HepG2 (cell line): ENCODE data around the gene IPO13. TPM values are rescaled to one million over a fixed set of nuclear protein-coding genes. Genes with fewer than 3 reads are reported as not detected.

ENCODE experiments used
- ATRX ChIP-seq: sonication (generic); formaldehyde crosslinking; IDR thresholded peaks from 2 replicates; pipeline ENCODE4 v1.4.0; 2020; ENCODE audit warnings: missing genetic modification reagents, borderline replicate concordance
- MAX ChIP-seq: IDR thresholded peaks from 2 replicates; pipeline ENCODE4 v1.6.1; 2012; ENCODE audit warnings: inconsistent platforms
- NCOA1 ChIP-seq: sonication (generic); formaldehyde crosslinking; IDR thresholded peaks from 2 replicates; pipeline ENCODE4 v1.9.0; 2021; ENCODE audit warnings: missing genetic modification reagents
- RCOR2 ChIP-seq: IDR thresholded peaks from 2 replicates; pipeline ENCODE4 v1.6.1; 2016; ENCODE audit warnings: missing biosample characterization, missing genetic modification reagents
- RERE ChIP-seq: IDR thresholded peaks from 2 replicates; pipeline ENCODE4 v1.6.1; 2016; ENCODE audit warnings: low read depth, missing genetic modification reagents, missing compliant biosample characterization
- ZBTB2 ChIP-seq: sonication (generic); formaldehyde crosslinking; IDR thresholded peaks from 2 replicates; pipeline ENCODE4 v1.8.0; 2022; ENCODE audit warnings: low read depth, missing genetic modification reagents
- ZBTB7B ChIP-seq: sonication (generic); formaldehyde crosslinking; IDR thresholded peaks from 2 replicates; pipeline ENCODE4 v1.4.0; 2020; ENCODE audit warnings: missing genetic modification reagents
- ZFP41 ChIP-seq: sonication (generic); formaldehyde crosslinking; IDR thresholded peaks from 2 replicates; pipeline ENCODE4 v1.4.0; 2020; ENCODE audit warnings: mild to moderate bottlenecking, missing genetic modification reagents, borderline replicate concordance
- ZIK1 ChIP-seq: sonication (generic); formaldehyde crosslinking; IDR thresholded peaks from 2 replicates; pipeline ENCODE4 v1.5.0; 2020; ENCODE audit warnings: mild to moderate bottlenecking, low read depth, missing genetic modification reagents, borderline replicate concordance
- ZNF124 ChIP-seq: sonication (generic); formaldehyde crosslinking; IDR thresholded peaks from 2 replicates; pipeline ENCODE4 v1.4.0; 2020; ENCODE audit warnings: missing genetic modification reagents
- ZNF33A ChIP-seq: sonication (generic); formaldehyde crosslinking; IDR thresholded peaks from 2 replicates; pipeline ENCODE4 v1.5.1; 2020; ENCODE audit warnings: missing genetic modification reagents, mild to moderate bottlenecking, moderate library complexity, borderline replicate concordance
- ZNF484 ChIP-seq: sonication (generic); formaldehyde crosslinking; IDR thresholded peaks from 2 replicates; pipeline ENCODE4 v1.5.1; 2020; ENCODE audit warnings: mild to moderate bottlenecking, low read depth, missing genetic modification reagents, borderline replicate concordance
- ZNF615 ChIP-seq: sonication (generic); formaldehyde crosslinking; IDR thresholded peaks from 2 replicates; pipeline ENCODE4 v1.5.0; 2020; ENCODE audit warnings: mild to moderate bottlenecking, missing genetic modification reagents, borderline replicate concordance
- ZNF747 ChIP-seq: sonication (generic); formaldehyde crosslinking; IDR thresholded peaks from 2 replicates; pipeline ENCODE4 v1.8.1; 2023; ENCODE audit warnings: missing genetic modification reagents, mild to moderate bottlenecking, borderline replicate concordance
- ZSCAN31 ChIP-seq: sonication (generic); formaldehyde crosslinking; IDR thresholded peaks from 2 replicates; pipeline ENCODE4 v1.5.0; 2020; ENCODE audit warnings: low read depth, mild to moderate bottlenecking, missing genetic modification reagents
- ZZZ3 ChIP-seq: sonication (generic); formaldehyde crosslinking; IDR thresholded peaks from 2 replicates; pipeline ENCODE4 v1.4.0; 2020; ENCODE audit warnings: missing genetic modification reagents, mild to moderate bottlenecking, borderline replicate concordance
- polyA plus RNA-seq, 8 experiments: library from polyadenylated mRNA; depleted of rRNA in 3 of 8; stranded (reverse) in 7 of 8; unstranded in 1 of 8; fragments of >200 nt; fragmentation: Illumina TruSeq in 4 of 8; extraction: Trizol in 4 of 8; gene quantifications; 2 replicates each; pipeline versions ENCODE4 v1.2.1 to v1.2.3, GENCODE V29; 2011 to 2016; ENCODE audit warnings: low read depth in 4 of 8, missing spikeins in 1 of 8, mixed read lengths in 1 of 8; ENCODE audit not compliant: insufficient read depth in 1 of 8
- total RNA-seq, 5 experiments: library from RNA; depleted of rRNA; stranded (reverse); fragments of >200 nt; fragmentation: Illumina TruSeq; extraction: Trizol; gene quantifications; 2 replicates each; pipeline ENCODE4 v1.2.3, GENCODE V29; 2016; ENCODE audit warnings: low read depth in 1 of 5
- TF ChIP-seq, protein P1 (sequence below): sonication (generic); formaldehyde crosslinking; IDR thresholded peaks from 2 replicates; pipeline ENCODE4 v1.5.0; 2020; ENCODE audit warnings: missing genetic modification reagents, mild to moderate bottlenecking, borderline replicate concordance
- TF ChIP-seq, protein P2 (sequence below): fragments of 450-650 bp; IDR thresholded peaks from 2 replicates; pipeline ENCODE4 v1.6.1; 2017; ENCODE audit warnings: mild to moderate bottlenecking

IPO13 gene
- total and polyA plus RNA-seq, 2 of the 13 experiments (the other 11 are each of a cell fraction or from before 2014, with no cell fraction given) = 12.9 to 15.6 TPM

DNA sequence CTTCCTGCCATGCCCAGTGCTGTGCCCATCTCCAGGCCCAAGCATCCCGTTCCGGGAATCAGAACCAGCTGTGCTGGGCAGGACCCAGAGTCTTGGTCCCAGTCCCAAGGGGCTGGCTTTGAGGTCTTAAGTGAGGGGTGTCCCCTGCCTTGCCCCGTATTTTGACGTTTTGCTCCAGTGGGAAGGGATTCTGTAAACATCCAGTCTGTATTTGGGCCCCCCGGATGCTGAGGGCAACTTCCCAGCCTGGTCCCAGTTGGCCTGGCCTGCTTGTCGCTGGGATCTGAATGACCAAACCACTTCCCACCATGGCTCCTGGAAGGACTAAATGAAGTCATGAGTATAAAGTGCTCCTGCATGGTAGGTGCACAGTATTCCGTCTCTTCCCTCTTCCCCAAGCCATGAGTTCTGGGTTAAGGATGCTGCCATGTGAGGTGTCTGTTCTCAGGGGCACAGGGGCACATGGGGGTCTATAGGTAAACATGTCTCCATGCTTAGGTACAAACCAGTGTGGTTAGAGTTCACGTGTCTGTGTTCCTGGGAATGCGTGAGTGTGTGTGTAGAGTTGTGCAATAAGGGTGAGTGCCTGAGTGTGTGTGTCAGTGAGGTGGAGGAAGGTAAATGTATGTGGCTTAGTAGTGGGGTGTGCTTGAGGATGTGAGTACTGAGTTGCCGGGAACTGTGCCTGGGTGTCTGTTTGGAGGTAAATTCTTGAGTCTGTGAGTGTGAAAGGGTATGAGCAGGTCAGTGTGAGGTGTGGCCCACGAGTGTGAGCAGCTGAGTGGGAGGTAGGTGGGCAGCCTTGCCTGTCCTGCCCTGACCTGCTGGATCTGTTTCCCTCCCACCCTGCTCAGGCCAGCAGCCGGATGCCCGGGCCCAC lies 33.7 kb downstream of the IPO13 start (continued):
- no peak for TF ChIP-seq RERE
- TF ChIP-seq ATRX (CRISPR knock-in tag) = no peak
- TF ChIP-seq ZNF484 (CRISPR knock-in tag) = no peak
- no peak for TF ChIP-seq ZBTB7B (CRISPR knock-in tag)
- TF ChIP-seq MAX = peak; percentile 48; the same call in 1 of the 2 replicates
- TF ChIP-seq, protein P1, sequence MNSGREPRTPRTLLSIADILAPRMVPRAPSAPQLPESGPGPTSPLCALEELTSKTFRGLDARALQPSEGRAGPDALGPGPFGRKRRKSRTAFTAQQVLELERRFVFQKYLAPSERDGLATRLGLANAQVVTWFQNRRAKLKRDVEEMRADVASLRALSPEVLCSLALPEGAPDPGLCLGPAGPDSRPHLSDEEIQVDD (CRISPR knock-in tag) = no peak; the same call in 1 of the 2 replicates
- no peak for TF ChIP-seq ZNF33A (CRISPR knock-in tag)
- TF ChIP-seq, protein P2, sequence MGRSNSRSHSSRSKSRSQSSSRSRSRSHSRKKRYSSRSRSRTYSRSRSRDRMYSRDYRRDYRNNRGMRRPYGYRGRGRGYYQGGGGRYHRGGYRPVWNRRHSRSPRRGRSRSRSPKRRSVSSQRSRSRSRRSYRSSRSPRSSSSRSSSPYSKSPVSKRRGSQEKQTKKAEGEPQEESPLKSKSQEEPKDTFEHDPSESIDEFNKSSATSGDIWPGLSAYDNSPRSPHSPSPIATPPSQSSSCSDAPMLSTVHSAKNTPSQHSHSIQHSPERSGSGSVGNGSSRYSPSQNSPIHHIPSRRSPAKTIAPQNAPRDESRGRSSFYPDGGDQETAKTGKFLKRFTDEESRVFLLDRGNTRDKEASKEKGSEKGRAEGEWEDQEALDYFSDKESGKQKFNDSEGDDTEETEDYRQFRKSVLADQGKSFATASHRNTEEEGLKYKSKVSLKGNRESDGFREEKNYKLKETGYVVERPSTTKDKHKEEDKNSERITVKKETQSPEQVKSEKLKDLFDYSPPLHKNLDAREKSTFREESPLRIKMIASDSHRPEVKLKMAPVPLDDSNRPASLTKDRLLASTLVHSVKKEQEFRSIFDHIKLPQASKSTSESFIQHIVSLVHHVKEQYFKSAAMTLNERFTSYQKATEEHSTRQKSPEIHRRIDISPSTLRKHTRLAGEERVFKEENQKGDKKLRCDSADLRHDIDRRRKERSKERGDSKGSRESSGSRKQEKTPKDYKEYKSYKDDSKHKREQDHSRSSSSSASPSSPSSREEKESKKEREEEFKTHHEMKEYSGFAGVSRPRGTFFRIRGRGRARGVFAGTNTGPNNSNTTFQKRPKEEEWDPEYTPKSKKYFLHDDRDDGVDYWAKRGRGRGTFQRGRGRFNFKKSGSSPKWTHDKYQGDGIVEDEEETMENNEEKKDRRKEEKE = no peak
- no peak for TF ChIP-seq ZZZ3
- no peak for TF ChIP-seq RCOR2 (CRISPR knock-in tag)
- no peak for TF ChIP-seq ZNF747 (CRISPR knock-in tag)
- no peak for TF ChIP-seq ZSCAN31
- no peak for TF ChIP-seq ZIK1
- no peak for TF ChIP-seq ZBTB2
- TF ChIP-seq ZNF124 (CRISPR knock-in tag) = no peak
- no peak for TF ChIP-seq NCOA1 (CRISPR knock-in tag)
- TF ChIP-seq ZFP41 (CRISPR knock-in tag) = no peak
- TF ChIP-seq ZNF615 (CRISPR knock-in tag) = no peak
